Measurements from ENCODE around the gene WDR36.

Gene WDR36

GRCh38 chr5:111172504-111172903 is 80.4 kb downstream of the WDR36 start:
- TF ChIP-seq CTCF (conservative IDR thresholded peaks at IDR 0.05; ENCODE audit: low read depth, low read length): no peak
- no peak overlapping the region for H3K4me3 ChIP-seq (ENCODE audit: low read length)
- no peak for DNase-seq (ENCODE audit: low read depth)

- no peak for DNase-seq (ENCODE audit: low read depth)
- no peak for TF ChIP-seq CTCF (conservative IDR thresholded peaks at IDR 0.05; ENCODE audit: low read depth, low read length)
- no peak overlapping the region for H3K4me3 ChIP-seq (ENCODE audit: low read length)
Measured at GRCh38 chr5:111173476-111173875, 81.3 kb downstream of the WDR36 start.

Data from retinal pigment epithelial cell (primary cell).